Astrocyte of the cerebellum (primary cell): Measurements from ENCODE around the gene RAD51AP2.
A peak's percentile ranks its signal among the peaks of the same experiment; 100 is the strongest.

Experiments used
- DNase-seq: peaks from one replicate; pipeline ENCODE4 v3.0.0-alpha.2; 2011; ENCODE audit warnings: low read depth
- H3K4me3 ChIP-seq: 2 replicates; pipeline ENCODE4 v1.5.1; 2011; ENCODE audit warnings: mild to moderate bottlenecking, low read depth, low read length, moderate library complexity
- CTCF ChIP-seq: IDR thresholded peaks from 2 replicates; pipeline ENCODE4 v1.5.1; 2012; ENCODE audit warnings: low read length, low read depth, moderate library complexity, mild to moderate bottlenecking; ENCODE audit errors: missing control alignments
- in situ Hi-C: cut with HindIII; loops from 2 replicates; pipeline ENCODE4 v1.10.0; 2017; ENCODE audit warnings: low sequenced_read_pairs

The RAD51AP2 gene

GRCh38 chr2:17542471-17542870, 24.2 kb upstream of the RAD51AP2 start:
- TF ChIP-seq CTCF = no peak
- in situ Hi-C loops = no loop called here
- H3K4me3 ChIP-seq = no peak overlapping the region

DNA sequence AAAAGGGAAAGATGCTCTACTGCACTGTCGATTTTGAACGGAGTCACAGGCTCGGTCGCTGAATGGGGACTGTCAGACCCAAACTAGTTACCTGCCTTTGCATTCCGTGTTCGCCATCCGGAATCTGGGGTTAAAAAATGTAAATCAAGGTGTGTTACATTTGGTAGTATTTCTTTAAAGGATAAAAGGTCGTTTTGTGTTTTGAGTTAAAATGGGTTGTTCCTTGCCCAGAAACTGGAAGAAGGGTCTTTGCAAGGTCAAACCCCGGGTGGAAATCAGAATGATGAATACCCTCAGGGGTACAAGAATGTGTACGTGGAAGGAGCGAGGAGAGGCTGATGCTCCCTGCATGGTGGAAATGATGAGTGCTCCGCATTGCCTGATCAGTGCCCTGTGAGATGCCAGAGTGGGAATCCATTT, 23.3 kb upstream of the RAD51AP2 start:
- in situ Hi-C loops = no loop called here
- H3K4me3 ChIP-seq = peak overlapping the region; percentile 64
- DNase-seq = no peak
- TF ChIP-seq CTCF = no peak

More at GRCh38 chr2:17542471-17542870, 24.2 kb upstream of the RAD51AP2 start:
- no peak for DNase-seq

GRCh38 chr2:17540813-17541530, 22.7 kb upstream of the RAD51AP2 start:
- TF ChIP-seq CTCF = no peak
- H3K4me3 ChIP-seq = peak overlapping the region; percentile 64
- in situ Hi-C loops = no loop called here
- DNase-seq = no peak

- TF ChIP-seq CTCF = no peak
- in situ Hi-C loops = no loop called here
- H3K4me3 ChIP-seq = peak within 1 kb of the TSS; percentile 64
Measured at GRCh38 chr2:17540093-17540812, 22.0 kb upstream of the RAD51AP2 start, which contains the start of gene VSNL1. TSS of gene VSNL1 (plus strand) at chr2:17540696. CDS start at chr2:17592075, 51,379 bp downstream.

DNA sequence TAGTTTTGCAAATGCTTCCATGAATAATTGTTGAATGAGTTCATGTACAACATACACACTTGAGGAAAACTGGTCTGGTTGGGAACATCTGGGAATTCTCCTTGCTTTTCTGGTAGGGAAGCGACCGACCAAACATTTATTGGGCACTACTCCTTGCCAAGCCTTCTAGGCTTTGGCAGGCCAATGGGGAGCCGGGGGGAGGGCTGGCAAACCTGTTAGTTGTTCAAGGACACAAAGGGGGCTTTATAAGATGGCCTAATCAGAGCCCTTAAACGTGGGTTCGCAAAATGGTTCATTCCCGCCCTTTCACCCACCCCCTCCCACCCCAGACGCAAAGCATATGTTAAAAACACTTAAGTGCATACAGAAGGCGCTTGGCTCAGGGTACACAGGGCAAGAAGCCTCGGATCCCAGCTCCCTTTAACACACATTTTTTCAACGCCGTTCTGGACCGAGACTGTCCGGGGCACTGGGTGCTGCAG, 21.4 kb upstream of the RAD51AP2 start:
- peak overlapping the region; percentile 64 for H3K4me3 ChIP-seq
- no peak for DNase-seq
- no peak for TF ChIP-seq CTCF
- in situ Hi-C loops = no loop called here

More at GRCh38 chr2:17540093-17540812, 22.0 kb upstream of the RAD51AP2 start, which contains the start of gene VSNL1:
- DNase-seq = peak; percentile 93

- no peak for TF ChIP-seq CTCF
- H3K4me3 ChIP-seq = peak overlapping the region; percentile 64
- in situ Hi-C loops = no loop called here
- DNase-seq = no peak
Measured at GRCh38 chr2:17538844-17539554, 20.8 kb upstream of the RAD51AP2 start.
